IMR-90 (cell line): Measurements from ENCODE around the gene ADGRL3. TPM values are rescaled to one million over a fixed set of nuclear protein-coding genes. Genes with fewer than 3 reads are reported as not detected.

Experiments used
- ATAC-seq: fragments of 200-7000 bp; cut with Tn5 transposase; 2 replicates; pipeline ENCODE4 v1.9.1; 2020; ENCODE audit warnings: low read depth, mild to moderate bottlenecking, moderate library complexity
- BruUV-seq: library from RNA; stranded (reverse); fragments of 400-500 nt; replicated peaks from 2 replicates; lab custom pipeline; 2021; lab: Mats Ljungman, UMichigan
- CTCF ChIA-PET: fragments of 300-600 bp; formaldehyde crosslinking; extraction: SDS; loops from one replicate; lab custom pipeline; 2021; ENCODE audit warnings: antibody characterized with exemption; lab: Yijun Ruan, JAX
- POLR2A ChIA-PET: fragments of 300-600 bp; sonication (Branson Sonifier 250); formaldehyde crosslinking; loops from one replicate; lab custom pipeline; 2022; ENCODE audit warnings: antibody characterized with exemption; ENCODE audit not compliant: unreplicated experiment; lab: Charles Lee
- DNase-seq: peaks from one replicate; pipeline ENCODE4 v3.0.0; 2013
- H2AFZ ChIP-seq: replicated peaks from 2 replicates; pipeline ENCODE3; 2013; ENCODE audit warnings: low read length, mild to moderate bottlenecking; ENCODE audit not compliant: poor library complexity
- H2AK5ac ChIP-seq: 2 replicates; pipeline ENCODE4 v1.6.1; 2013; ENCODE audit warnings: low read depth, low read length, inconsistent platforms
- H2AK9ac ChIP-seq: replicated peaks from 2 replicates; pipeline ENCODE3; 2013; ENCODE audit warnings: mild to moderate bottlenecking, low read depth, low read length, moderate library complexity; ENCODE audit not compliant: poor library complexity
- H2BK120ac ChIP-seq: 2 replicates; pipeline ENCODE4 v1.6.1; 2013; ENCODE audit warnings: low read depth, low read length, inconsistent platforms
- H2BK15ac ChIP-seq: 3 replicates; pipeline ENCODE4 v1.6.1; 2013; ENCODE audit warnings: low read depth, low read length, inconsistent platforms
- H2BK20ac ChIP-seq: 2 replicates; pipeline ENCODE4 v1.6.1; 2013; ENCODE audit warnings: low read depth, mild to moderate bottlenecking, inconsistent platforms, low read length, moderate library complexity
- H2BK5ac ChIP-seq: 2 replicates; pipeline ENCODE4 v1.6.1; 2013; ENCODE audit warnings: mild to moderate bottlenecking, low read depth, low read length, inconsistent platforms; ENCODE audit not compliant: poor library complexity, severe bottlenecking
- H3K14ac ChIP-seq: replicated peaks from 2 replicates; pipeline ENCODE4 v1.6.1; 2013; ENCODE audit warnings: low read depth, low read length, inconsistent platforms
- H3K18ac ChIP-seq: 2 replicates; pipeline ENCODE4 v1.6.1; 2013; ENCODE audit warnings: low read depth, low read length, control low read depth
- H3K23ac ChIP-seq: 2 replicates; pipeline ENCODE4 v1.6.1; 2013; ENCODE audit warnings: low read depth, low read length, inconsistent platforms
- H3K27ac ChIP-seq: 2 replicates; pipeline ENCODE4 v1.5.1; 2013; ENCODE audit warnings: mild to moderate bottlenecking, control low read depth, low read length; ENCODE audit not compliant: insufficient read depth
- H3K27me3 ChIP-seq: 2 replicates; pipeline ENCODE4 v1.6.1; 2013; ENCODE audit warnings: low read length; ENCODE audit not compliant: control insufficient read depth, insufficient read depth
- H3K36me3 ChIP-seq: 2 replicates; pipeline ENCODE4 v1.6.1; 2013; ENCODE audit warnings: low read length, mixed read lengths; ENCODE audit not compliant: control insufficient read depth, insufficient read depth
- H3K4ac ChIP-seq: 2 replicates; pipeline ENCODE4 v1.6.1; 2013; ENCODE audit warnings: low read depth, low read length, inconsistent platforms
- H3K4me1 ChIP-seq: 2 replicates; pipeline ENCODE4 v1.6.1; 2013; ENCODE audit warnings: low read length, mixed read lengths; ENCODE audit not compliant: control insufficient read depth, insufficient read depth
- H3K4me2 ChIP-seq: 2 replicates; pipeline ENCODE4 v1.6.1; 2013; ENCODE audit warnings: low read depth, mild to moderate bottlenecking, control low read depth, low read length, moderate library complexity
- H3K4me3 ChIP-seq: 2 replicates; pipeline ENCODE4 v1.5.1; 2013; ENCODE audit warnings: low read depth, mild to moderate bottlenecking, control low read depth, low read length, moderate library complexity; ENCODE audit not compliant: insufficient read depth
- H3K56ac ChIP-seq: 2 replicates; pipeline ENCODE4 v1.6.1; 2013; ENCODE audit warnings: low read length, inconsistent platforms; ENCODE audit not compliant: insufficient read depth; ENCODE audit errors: extremely low read depth
- H3K79me1 ChIP-seq, 2 experiments: 2 replicates each; pipeline ENCODE4 v1.6.1; 2013; ENCODE audit warnings: low read length in 2 of 2, inconsistent platforms in 1 of 2, low read depth in 1 of 2
- H3K9ac ChIP-seq: 2 replicates; pipeline ENCODE4 v1.6.1; 2013; ENCODE audit warnings: low read depth, low read length, control low read depth
- H3K9me1 ChIP-seq: 2 replicates; pipeline ENCODE4 v1.6.1; 2013; ENCODE audit warnings: low read length, inconsistent platforms; ENCODE audit not compliant: insufficient read depth
- H3K9me3 ChIP-seq: 2 replicates; pipeline ENCODE4 v1.6.1; 2013; ENCODE audit warnings: low read length; ENCODE audit not compliant: control insufficient read depth, insufficient read depth
- H4K20me1 ChIP-seq: 2 replicates; pipeline ENCODE4 v1.6.1; 2013; ENCODE audit warnings: low read length, inconsistent platforms; ENCODE audit not compliant: insufficient read depth
- H4K5ac ChIP-seq: 2 replicates; pipeline ENCODE4 v1.6.1; 2013; ENCODE audit warnings: mild to moderate bottlenecking, low read depth, low read length, control low read depth
- H4K8ac ChIP-seq, 2 experiments: 2 replicates each; pipeline ENCODE4 v1.6.1; 2013; ENCODE audit warnings: low read depth in 2 of 2, low read length in 2 of 2, control low read depth in 1 of 2, inconsistent platforms in 1 of 2
- H4K91ac ChIP-seq: 2 replicates; pipeline ENCODE4 v1.6.1; 2013; ENCODE audit warnings: low read depth, low read length, inconsistent platforms; ENCODE audit not compliant: insufficient read depth
- BHLHE40 ChIP-seq: fragments of 150-350 bp; IDR thresholded peaks from 2 replicates; pipeline ENCODE4 v1.6.1; 2016; ENCODE audit warnings: mild to moderate bottlenecking, low read depth, low read length
- CEBPB ChIP-seq: IDR thresholded peaks from 2 replicates; pipeline ENCODE4 v1.6.1; 2012; ENCODE audit warnings: low read depth, low read length, improper control_type of control experiment
- CHD1 ChIP-seq: IDR thresholded peaks from 2 replicates; pipeline ENCODE4 v1.6.1; 2012; ENCODE audit warnings: low read depth, low read length, improper control_type of control experiment
- ELK1 ChIP-seq: fragments of 150-350 bp; IDR thresholded peaks from 2 replicates; pipeline ENCODE4 v1.6.1; 2016; ENCODE audit warnings: low read depth, mild to moderate bottlenecking, low read length, moderate library complexity, borderline replicate concordance
- FOS ChIP-seq: fragments of 150-350 bp; IDR thresholded peaks from 2 replicates; pipeline ENCODE4 v1.6.1; 2016; ENCODE audit warnings: low read depth, low read length
- MAFK ChIP-seq: IDR thresholded peaks from 2 replicates; pipeline ENCODE4 v1.6.1; 2012; ENCODE audit warnings: low read depth, low read length, improper control_type of control experiment
- MAZ ChIP-seq: IDR thresholded peaks from 2 replicates; pipeline ENCODE4 v1.6.1; 2012; ENCODE audit warnings: low read depth, mild to moderate bottlenecking, low read length, improper control_type of control experiment, moderate library complexity, borderline replicate concordance
- MXI1 ChIP-seq: IDR thresholded peaks from 2 replicates; pipeline ENCODE4 v1.6.1; 2012; ENCODE audit warnings: low read depth, mild to moderate bottlenecking, low read length, moderate library complexity, borderline replicate concordance
- NFE2L2 ChIP-seq: fragments of 150-350 bp; IDR thresholded peaks from 2 replicates; pipeline ENCODE4 v1.6.1; 2016; ENCODE audit warnings: low read depth, mild to moderate bottlenecking, low read length
- POLR2A ChIP-seq: IDR thresholded peaks from 2 replicates; pipeline ENCODE4 v1.6.1; 2012; ENCODE audit warnings: mild to moderate bottlenecking, low read depth, low read length
- RAD21 ChIP-seq: IDR thresholded peaks from 2 replicates; pipeline ENCODE4 v1.6.1; 2012; ENCODE audit warnings: low read length, improper control_type of control experiment
- RCOR1 ChIP-seq: IDR thresholded peaks from 2 replicates; pipeline ENCODE4 v1.6.1; 2012; ENCODE audit warnings: mild to moderate bottlenecking, low read length, improper control_type of control experiment; ENCODE audit not compliant: insufficient replicate concordance
- RFX5 ChIP-seq: IDR thresholded peaks from 2 replicates; pipeline ENCODE4 v1.8.0; 2012; ENCODE audit warnings: low read depth, mild to moderate bottlenecking, low read length, moderate library complexity
- SMC3 ChIP-seq: fragments of 150-350 bp; IDR thresholded peaks from 2 replicates; pipeline ENCODE4 v1.6.1; 2016; ENCODE audit warnings: low read depth, mild to moderate bottlenecking, antibody characterized with exemption, low read length, moderate library complexity
- USF2 ChIP-seq: fragments of 150-350 bp; IDR thresholded peaks from 2 replicates; pipeline ENCODE4 v1.6.1; 2017; ENCODE audit warnings: mild to moderate bottlenecking, antibody characterized with exemption, low read length, low read depth
- WGBS, 2 experiments: methylation state at CpG; one replicate each; pipeline versions ENCODE4 v1.1.5 to v1.1.7; 2013; ENCODE audit warnings: missing lambda C conversion rate in 2 of 2; ENCODE audit not compliant: insufficient read length in 1 of 2; ENCODE audit errors: extremely low coverage in 2 of 2; 5-methylcytosine and 5-hydroxymethylcytosine counted together
- dilution Hi-C: fragments of 300-500 bp; cut with HindIII; formaldehyde crosslinking; loops from one replicate; pipeline ENCODE4 v1.14.3; 2018; ENCODE audit warnings: low sequenced_read_pairs; ENCODE audit not compliant: unreplicated experiment
- in situ Hi-C: fragments of 300-500 bp; cut with MboI; formaldehyde crosslinking; loops from 3 replicates; pipeline ENCODE4 v1.14.3; 2019; ENCODE audit warnings: low sequenced_read_pairs, inconsistent platforms, mixed read lengths
- intact Hi-C: fragments of 100-400 bp; cut with micrococcal nuclease; formaldehyde crosslinking; loops from 2 replicates; pipeline ENCODE4 v1.10.0; 2022
- polyA plus RNA-seq, 3 experiments: library from polyadenylated mRNA; depleted of rRNA; stranded (reverse); fragments of >200 nt; gene quantifications; 2 replicates each; pipeline ENCODE4 v1.2.3, GENCODE V29; 2012; ENCODE audit warnings: low replicate concordance in 1 of 3
- total RNA-seq: library from RNA; depleted of rRNA; stranded (reverse); fragments of >200 nt; gene quantifications from 2 replicates; pipeline ENCODE4 v1.2.3, GENCODE V29; 2012

Gene ADGRL3
- total and polyA plus RNA-seq, 2 of the 4 experiments (the other 2 are of a cell fraction), result 0.46 to 2.5 TPM

GRCh38 chr4:61864286-61864685, 664.2 kb downstream of the ADGRL3 start:
- Histone ChIP-seq H4K8ac (no peak overlapping the region), H2BK15ac (no peak overlapping the region), H2AK5ac (no peak overlapping the region), H3K36me3 (no peaks in the 10 kb centered on the region), H2AK9ac (no peak overlapping the region), H3K27me3 (no peaks in the 10 kb centered on the region), H2BK5ac (no peak overlapping the region), H3K27ac (no peak overlapping the region), H2BK120ac (no peak overlapping the region), H3K4me1 (no peaks in the 10 kb centered on the region), H4K91ac (no peak overlapping the region), H3K4me2 (no peak overlapping the region), H2AFZ (no peak overlapping the region), H3K23ac (no peak overlapping the region), H3K14ac (no peak overlapping the region), H3K9ac (no peak overlapping the region), H3K56ac (no peak overlapping the region), H4K20me1 (no peaks in the 10 kb centered on the region), H3K4me3 (no peak overlapping the region), H3K9me1 (no peaks in the 10 kb centered on the region), H3K9me3 (no peaks in the 10 kb centered on the region), H2BK20ac (no peak overlapping the region), H3K79me1 (no peaks in the 10 kb centered on the region), H4K5ac (no peak overlapping the region), H3K4ac (no peak overlapping the region), H3K18ac (no peak overlapping the region)
- no TSS peak for BruUV-seq
- intact Hi-C loops (no loop called here), dilution Hi-C loops (no loop called here), in situ Hi-C loops (no loop called here)
- TF ChIP-seq ELK1, result no peak
- no peak for TF ChIP-seq SMC3
- TF ChIP-seq RCOR1, result no peak
- TF ChIP-seq BHLHE40, result no peak
- TF ChIP-seq RAD21, result no peak
- TF ChIP-seq CEBPB, result no peak
- TF ChIP-seq RFX5, result no peak
- TF ChIP-seq POLR2A, result no peak
- TF ChIP-seq CHD1, result no peak
- TF ChIP-seq FOS, result no peak
- no peak for TF ChIP-seq MAFK
- TF ChIP-seq MXI1, result no peak
- no peak for TF ChIP-seq MAZ
- no peak for TF ChIP-seq NFE2L2
- TF ChIP-seq USF2, result no peak
- ChIA-PET POLR2A (no interaction called here), CTCF (no interaction called here)
- WGBS, 2 experiments, result no CpG with 5 or more reads among the region's 1 CpG
- no peak for DNase-seq
- no peak for ATAC-seq
